Left ventricle myocardium superior (tissue), 1 donor: ENCODE results near the gene ADH6. TPM values are rescaled to one million over a fixed set of nuclear protein-coding genes. Genes with fewer than 3 reads are reported as not detected.

Experiments
- total RNA-seq: library from RNA; stranded (reverse); fragmentation: NEBNext Ultra II Directional; extraction: Animal tissue kit (Norgen Biotek cat#: 25700); gene quantifications from one replicate; pipeline ENCODE4 v1.2.1, GENCODE V29; 2021
- donor health status: DM: no; HTN: yes; CAD: no; lungs with severe emphysema.

ADH6 gene
- total RNA-seq, 1 donor from 2014 or later = not detected

Other genes starting within 250 kb of the ADH6 start
- gene METAP1, start 223.5 kb downstream of the ADH6 start, total RNA-seq = 75.8 TPM
- gene ADH5, start 130.5 kb downstream of the ADH6 start, total RNA-seq = 202 TPM
- not detected for gene ADH4, start 74.9 kb downstream of the ADH6 start, total RNA-seq
- 0.57 TPM for gene ADH1A, start 71.7 kb upstream of the ADH6 start, total RNA-seq
- gene ADH1B, start 102.2 kb upstream of the ADH6 start, total RNA-seq = 110 TPM
- gene ADH1C, start 133.5 kb upstream of the ADH6 start, total RNA-seq = 7.6 TPM
- not detected for gene ADH7, start 216.1 kb upstream of the ADH6 start, total RNA-seq